ENCODE results near the gene GJB2.

The GJB2 gene

DNA sequence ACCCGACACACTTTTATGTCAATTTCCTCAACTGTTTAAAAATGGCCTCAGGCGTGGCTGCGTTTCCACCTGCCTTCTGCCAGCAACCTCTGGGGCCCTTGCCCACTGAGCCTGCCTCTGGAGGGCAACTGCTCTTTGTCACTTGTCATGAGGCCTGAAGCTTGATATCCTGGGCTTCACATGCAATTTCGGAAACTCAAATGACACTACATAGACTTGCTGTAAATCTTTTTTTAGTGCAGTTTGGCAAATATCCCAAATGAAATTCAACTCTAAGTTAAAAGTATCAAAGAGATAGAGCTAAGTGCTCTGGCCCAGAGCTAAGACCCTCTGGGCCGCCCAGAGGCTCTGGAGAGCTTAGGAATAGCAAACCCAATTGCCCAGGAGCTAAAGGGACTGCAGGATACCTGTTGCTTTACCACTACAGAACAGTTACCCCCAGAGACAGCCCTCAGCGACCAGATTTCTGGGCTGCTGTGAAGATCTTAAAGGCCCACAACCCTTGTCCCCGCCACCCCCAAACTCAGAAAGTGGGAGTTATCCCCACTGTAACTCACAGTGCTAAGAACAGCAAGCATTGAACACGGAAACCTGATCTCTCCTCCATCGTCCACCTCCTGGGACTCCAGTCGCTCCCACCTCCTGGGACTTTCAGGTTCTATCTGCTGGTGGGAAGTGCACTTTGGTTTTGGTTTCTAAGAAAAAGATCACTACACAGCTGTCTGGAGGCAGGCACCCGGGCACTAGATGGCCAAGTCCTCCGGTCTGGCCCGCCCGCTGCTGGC, 51.3 kb downstream of the GJB2 start:
- no peak for ATAC-seq

DNA sequence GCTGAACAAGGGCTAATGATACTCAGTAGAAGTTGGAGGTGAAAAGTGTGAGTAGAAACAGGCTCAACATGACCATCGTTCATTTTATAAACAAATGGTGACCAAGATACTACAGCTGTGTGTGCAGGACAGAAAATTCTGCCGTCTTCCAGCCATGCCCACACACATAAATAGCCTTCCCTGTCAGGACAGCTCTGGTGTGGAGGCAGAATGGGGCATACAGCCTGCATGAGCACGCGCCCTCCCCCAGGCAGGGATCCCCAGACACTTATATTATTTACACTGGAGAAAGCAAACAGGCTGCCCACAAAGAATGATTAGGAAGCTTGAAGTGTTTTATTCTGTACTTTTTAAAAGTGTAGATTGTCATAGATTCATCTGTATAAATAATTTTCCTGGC, 52.3 kb downstream of the GJB2 start:
- ATAC-seq, result no peak

DNA sequence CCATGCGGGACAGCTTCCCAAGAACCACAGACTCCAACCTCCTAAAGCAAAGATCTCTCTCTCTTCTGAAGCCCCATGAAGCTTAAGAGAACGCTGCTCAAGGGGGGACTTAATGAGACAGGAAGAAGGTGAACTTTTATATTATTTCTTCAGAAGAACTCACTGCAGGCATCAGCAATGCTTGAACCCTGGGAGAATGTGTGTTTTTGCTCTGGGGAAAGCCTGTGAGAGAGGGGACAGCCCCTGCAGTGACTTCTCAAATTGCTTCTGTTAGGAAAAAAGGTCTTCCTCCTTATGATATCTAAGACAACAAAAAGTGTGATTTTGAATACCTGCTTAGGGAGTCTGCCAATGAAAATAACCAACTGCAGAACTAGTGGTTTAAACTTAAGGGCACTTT, 54.9 kb downstream of the GJB2 start:
- no peak for ATAC-seq

All from activated CD4-positive, CD25-positive, alpha-beta regulatory T cell treated with anti-CD3 and anti-CD28 coated beads, Interleukin-2, amount 50 U/mL, for 24 hours (primary cell).